Measurements from ENCODE around the gene ZG16B. TPM values are rescaled to one million over a fixed set of nuclear protein-coding genes. Genes with fewer than 3 reads are reported as not detected.

Gene ZG16B
- total RNA-seq, 1 experiment from 2014 or later = not detected

- TF ChIP-seq ARID4B (CRISPR knock-in tag; IDR thresholded peaks at IDR 0.05; ENCODE audit: borderline replicate concordance) (no peak), ZNF121 (CRISPR knock-in tag; IDR thresholded peaks at IDR 0.05) (no peak), ZNF219 (CRISPR knock-in tag; IDR thresholded peaks at IDR 0.05; ENCODE audit: borderline replicate concordance) (no peak)
- TF ChIP-seq, protein P1, sequence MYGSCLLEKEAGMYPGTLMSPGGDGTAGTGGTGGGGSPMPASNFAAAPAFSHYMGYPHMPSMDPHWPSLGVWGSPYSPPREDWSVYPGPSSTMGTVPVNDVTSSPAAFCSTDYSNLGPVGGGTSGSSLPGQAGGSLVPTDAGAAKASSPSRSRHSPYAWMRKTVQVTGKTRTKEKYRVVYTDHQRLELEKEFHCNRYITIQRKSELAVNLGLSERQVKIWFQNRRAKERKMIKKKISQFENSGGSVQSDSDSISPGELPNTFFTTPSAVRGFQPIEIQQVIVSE (CRISPR knock-in tag; IDR thresholded peaks at IDR 0.05; ENCODE audit: borderline replicate concordance) = no peak
- TF ChIP-seq, protein P2, sequence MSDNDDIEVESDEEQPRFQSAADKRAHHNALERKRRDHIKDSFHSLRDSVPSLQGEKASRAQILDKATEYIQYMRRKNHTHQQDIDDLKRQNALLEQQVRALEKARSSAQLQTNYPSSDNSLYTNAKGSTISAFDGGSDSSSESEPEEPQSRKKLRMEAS (CRISPR knock-in tag; IDR thresholded peaks at IDR 0.05) = no peak
These were observed 4.9 kb upstream of the ZG16B start (continued) for GRCh38 chr16:2825049-2825742.

DNA sequence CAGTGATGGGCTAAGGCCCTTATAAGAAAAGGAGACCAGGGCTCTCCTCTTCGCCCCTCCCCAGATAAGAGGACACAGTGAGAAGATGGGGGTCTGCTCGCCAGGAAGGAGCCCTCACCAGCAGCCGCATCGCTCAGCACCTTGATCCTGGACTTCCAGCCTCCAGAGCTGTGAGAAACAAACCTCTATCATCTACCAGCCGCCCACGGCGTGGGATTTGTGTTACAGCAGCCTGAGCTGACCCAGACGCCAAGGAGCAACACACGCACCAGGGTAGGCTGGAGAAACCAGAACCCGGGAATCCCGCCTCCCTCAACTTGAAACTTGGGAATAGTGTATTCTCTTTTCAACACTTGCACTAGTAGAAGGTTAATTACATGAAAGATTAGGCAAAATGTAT lies 4.2 kb upstream of the ZG16B start:
- Mint-ChIP-seq H3K27me3 (ENCODE audit: low read depth) (no peaks in the 10 kb centered on the region), H3K27ac (no peak overlapping the region), H3K4me1 (no peaks in the 10 kb centered on the region), H3K4me3 (no peak overlapping the region), H3K9me3 (no peaks in the 10 kb centered on the region), H3K36me3 (no peaks in the 10 kb centered on the region)
- no peak for ATAC-seq
- TF ChIP-seq SOX15 (CRISPR knock-in tag; IDR thresholded peaks at IDR 0.05) = no peak
- TF ChIP-seq RORB (CRISPR knock-in tag; IDR thresholded peaks at IDR 0.05) = no peak
- TF ChIP-seq ETV6 (CRISPR knock-in tag; IDR thresholded peaks at IDR 0.05) = no peak
- no peak for TF ChIP-seq ESRRA (CRISPR knock-in tag; IDR thresholded peaks at IDR 0.05; ENCODE audit: borderline replicate concordance)
- TF ChIP-seq, protein P3, sequence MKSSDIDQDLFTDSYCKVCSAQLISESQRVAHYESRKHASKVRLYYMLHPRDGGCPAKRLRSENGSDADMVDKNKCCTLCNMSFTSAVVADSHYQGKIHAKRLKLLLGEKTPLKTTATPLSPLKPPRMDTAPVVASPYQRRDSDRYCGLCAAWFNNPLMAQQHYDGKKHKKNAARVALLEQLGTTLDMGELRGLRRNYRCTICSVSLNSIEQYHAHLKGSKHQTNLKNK (CRISPR knock-in tag; IDR thresholded peaks at IDR 0.05) = no peak
- TF ChIP-seq JUN (CRISPR knock-in tag; IDR thresholded peaks at IDR 0.05) = no peak
- TF ChIP-seq STAT6 (CRISPR knock-in tag; conservative IDR thresholded peaks at IDR 0.05; ENCODE audit: low read depth) = no peak
- TF ChIP-seq SP1 (CRISPR knock-in tag; conservative IDR thresholded peaks at IDR 0.05) = no peak
- TF ChIP-seq MXD4 (CRISPR knock-in tag; IDR thresholded peaks at IDR 0.05; ENCODE audit: borderline replicate concordance) = no peak
- TF ChIP-seq ZBTB21 (CRISPR knock-in tag; IDR thresholded peaks at IDR 0.05; ENCODE audit: borderline replicate concordance) = no peak
- TF ChIP-seq MLX (CRISPR knock-in tag; IDR thresholded peaks at IDR 0.05) = no peak
- no peak for TF ChIP-seq CREB1 (CRISPR knock-in tag; IDR thresholded peaks at IDR 0.05)
- TF ChIP-seq, protein P4, sequence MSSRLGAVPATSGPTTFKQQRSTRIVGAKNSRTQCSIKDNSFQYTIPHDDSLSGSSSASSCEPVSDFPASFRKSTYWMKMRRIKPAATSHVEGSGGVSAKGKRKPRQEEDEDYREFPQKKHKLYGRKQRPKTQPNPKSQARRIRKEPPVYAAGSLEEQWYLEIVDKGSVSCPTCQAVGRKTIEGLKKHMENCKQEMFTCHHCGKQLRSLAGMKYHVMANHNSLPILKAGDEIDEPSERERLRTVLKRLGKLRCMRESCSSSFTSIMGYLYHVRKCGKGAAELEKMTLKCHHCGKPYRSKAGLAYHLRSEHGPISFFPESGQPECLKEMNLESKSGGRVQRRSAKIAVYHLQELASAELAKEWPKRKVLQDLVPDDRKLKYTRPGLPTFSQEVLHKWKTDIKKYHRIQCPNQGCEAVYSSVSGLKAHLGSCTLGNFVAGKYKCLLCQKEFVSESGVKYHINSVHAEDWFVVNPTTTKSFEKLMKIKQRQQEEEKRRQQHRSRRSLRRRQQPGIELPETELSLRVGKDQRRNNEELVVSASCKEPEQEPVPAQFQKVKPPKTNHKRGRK (CRISPR knock-in tag; IDR thresholded peaks at IDR 0.05; ENCODE audit: borderline replicate concordance) = no peak
- TF ChIP-seq USF2 (CRISPR knock-in tag; IDR thresholded peaks at IDR 0.05) = no peak
- TF ChIP-seq TEAD1 (CRISPR knock-in tag; IDR thresholded peaks at IDR 0.05) = no peak
- TF ChIP-seq OVOL2 (CRISPR knock-in tag; IDR thresholded peaks at IDR 0.05; ENCODE audit: borderline replicate concordance) = no peak
- TF ChIP-seq RELA (CRISPR knock-in tag; IDR thresholded peaks at IDR 0.05; ENCODE audit: borderline replicate concordance) = no peak
- TF ChIP-seq PRRX2 (CRISPR knock-in tag; IDR thresholded peaks at IDR 0.05) = no peak
- ChIA-PET CTCF (interaction anchor here (0.6 to 2.4 kb wide), 5 partner anchors 13 to 42 kb away, joined by 3 to 11 read pairs (median 5); partner anchors contain the start of gene PRSS41), POLR2A (no interaction called here)
- DNase-seq (ENCODE audit: low spot score) = no peak

Data from WTC11 (cell line).